PC-9 (cell line): ENCODE measurements around the gene GNA12. TPM values are rescaled to one million over a fixed set of nuclear protein-coding genes. Genes with fewer than 3 reads are reported as not detected.

Experiments used
- BruUV-seq: library from RNA; stranded (reverse); fragments of 400-500 nt; replicated peaks from 2 replicates; lab custom pipeline; 2021; lab: Mats Ljungman, UMichigan
- CTCF ChIA-PET: fragments of 300-600 bp; sonication (Branson Sonifier 250); formaldehyde crosslinking; loops from one replicate; lab custom pipeline; 2022; ENCODE audit warnings: antibody characterized with exemption; lab: Charles Lee
- POLR2A ChIA-PET: fragments of 300-600 bp; sonication (Branson Sonifier 250); formaldehyde crosslinking; loops from one replicate; lab custom pipeline; 2022; ENCODE audit warnings: antibody characterized with exemption; ENCODE audit not compliant: unreplicated experiment; lab: Charles Lee
- DNase-seq, 2 experiments: peaks; one replicate each; pipeline versions ENCODE4 v3.0.0 to v3.0.0-alpha.2; 2015 to 2022; ENCODE audit warnings: mixed read lengths in 1 of 2
- H2AFZ ChIP-seq: fragments of 200-600 bp; sonication (generic); 2 replicates; pipeline ENCODE4 v1.8.1; 2017; ENCODE audit warnings: antibody characterized with exemption
- H3F3A ChIP-seq: fragments of 200-600 bp; sonication (generic); 2 replicates; pipeline ENCODE4 v1.8.1; 2017; ENCODE audit warnings: antibody characterized with exemption, mild to moderate bottlenecking, low read depth; ENCODE audit not compliant: insufficient read depth
- H3K27ac ChIP-seq: fragments of 200-600 bp; sonication (generic); 2 replicates; pipeline ENCODE4 v1.6.1; 2016; ENCODE audit warnings: mixed run types
- H3K27me3 ChIP-seq: fragments of 200-600 bp; sonication (generic); 2 replicates; pipeline ENCODE4 v1.6.1; 2016; ENCODE audit warnings: low read depth, mixed run types; ENCODE audit not compliant: insufficient read depth
- H3K36me3 ChIP-seq: fragments of 200-600 bp; sonication (generic); 2 replicates; pipeline ENCODE4 v1.6.1; 2016; ENCODE audit warnings: low read depth, mixed run types
- H3K4me1 ChIP-seq: fragments of 200-600 bp; sonication (generic); replicated peaks from 2 replicates; pipeline ENCODE4 v1.6.1; 2016; ENCODE audit warnings: mixed run types; ENCODE audit not compliant: insufficient read depth
- H3K4me2 ChIP-seq: fragments of 200-600 bp; sonication (generic); 2 replicates; pipeline ENCODE4 v1.6.1; 2017; ENCODE audit warnings: mixed run types
- H3K4me3 ChIP-seq: fragments of 200-600 bp; sonication (generic); 2 replicates; pipeline ENCODE4 v1.6.1; 2016; ENCODE audit warnings: mixed run types
- H3K79me2 ChIP-seq: fragments of 200-600 bp; sonication (generic); 2 replicates; pipeline ENCODE4 v1.6.1; 2017; ENCODE audit warnings: low read depth, mixed run types
- H3K9me2 ChIP-seq: fragments of 200-600 bp; sonication (generic); 2 replicates; pipeline ENCODE4 v1.8.1; 2017; ENCODE audit warnings: mild to moderate bottlenecking; ENCODE audit not compliant: insufficient read depth
- H3K9me3 ChIP-seq: fragments of 200-600 bp; sonication (generic); 2 replicates; pipeline ENCODE4 v1.8.1; 2016; ENCODE audit warnings: low read depth; ENCODE audit not compliant: insufficient read depth
- H4K20me1 ChIP-seq: fragments of 200-600 bp; sonication (generic); 2 replicates; pipeline ENCODE4 v1.8.1; 2017; ENCODE audit not compliant: insufficient read depth
- EZH2 ChIP-seq: fragments of 200-600 bp; sonication (generic); IDR thresholded peaks from 2 replicates; pipeline ENCODE4 v1.8.0; 2017; ENCODE audit warnings: antibody characterized with exemption, low read depth
- intact Hi-C: fragments of 100-400 bp; cut with micrococcal nuclease; formaldehyde crosslinking; loops from one replicate; pipeline ENCODE4 v1.10.0; 2022; ENCODE audit not compliant: unreplicated experiment
- total RNA-seq: library from RNA; stranded (reverse); gene quantifications from 2 replicates; pipeline ENCODE4 v1.2.3, GENCODE V29; 2021
- TF ChIP-seq, protein P1 (sequence below): fragments of 200-600 bp; sonication (generic); conservative IDR thresholded peaks from 2 replicates; pipeline ENCODE4 v1.6.1; 2017; ENCODE audit warnings: mixed run types, antibody characterized with exemption, mild to moderate bottlenecking, moderate library complexity

GNA12 gene
- total RNA-seq, 1 experiment from 2014 or later: 51.7 TPM

DNA sequence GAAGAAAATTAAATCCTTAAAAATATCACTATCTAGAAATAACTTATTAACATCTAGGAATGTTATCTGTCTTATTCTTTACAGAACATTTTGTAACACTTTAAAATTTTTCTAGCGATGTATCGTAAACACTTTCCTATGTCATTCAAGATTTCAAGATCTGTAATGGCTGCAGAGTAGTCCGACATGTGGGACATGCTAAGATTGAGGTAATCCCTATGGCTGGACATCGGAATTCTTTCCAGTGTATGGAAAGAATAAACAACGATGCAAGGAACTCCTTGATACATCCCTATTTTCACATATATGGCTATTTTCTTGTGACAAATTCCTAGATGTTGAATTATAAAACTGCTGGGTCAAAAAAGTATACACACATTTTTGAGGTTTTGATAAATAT lies 37.5 kb downstream of the GNA12 start:
- H3K27me3 ChIP-seq: no peaks in the 10 kb centered on the region
- no TSS peak for BruUV-seq
- no peak overlapping the region for H2AFZ ChIP-seq
- H3K4me1 ChIP-seq: peaks cover 99% of the 10 kb centered on the region
- ChIA-PET POLR2A (no interaction called here), CTCF (no interaction called here)
- no peaks in the 10 kb centered on the region for H3K36me3 ChIP-seq
- no peaks in the 10 kb centered on the region for H3K9me3 ChIP-seq
- TF ChIP-seq, protein P1, sequence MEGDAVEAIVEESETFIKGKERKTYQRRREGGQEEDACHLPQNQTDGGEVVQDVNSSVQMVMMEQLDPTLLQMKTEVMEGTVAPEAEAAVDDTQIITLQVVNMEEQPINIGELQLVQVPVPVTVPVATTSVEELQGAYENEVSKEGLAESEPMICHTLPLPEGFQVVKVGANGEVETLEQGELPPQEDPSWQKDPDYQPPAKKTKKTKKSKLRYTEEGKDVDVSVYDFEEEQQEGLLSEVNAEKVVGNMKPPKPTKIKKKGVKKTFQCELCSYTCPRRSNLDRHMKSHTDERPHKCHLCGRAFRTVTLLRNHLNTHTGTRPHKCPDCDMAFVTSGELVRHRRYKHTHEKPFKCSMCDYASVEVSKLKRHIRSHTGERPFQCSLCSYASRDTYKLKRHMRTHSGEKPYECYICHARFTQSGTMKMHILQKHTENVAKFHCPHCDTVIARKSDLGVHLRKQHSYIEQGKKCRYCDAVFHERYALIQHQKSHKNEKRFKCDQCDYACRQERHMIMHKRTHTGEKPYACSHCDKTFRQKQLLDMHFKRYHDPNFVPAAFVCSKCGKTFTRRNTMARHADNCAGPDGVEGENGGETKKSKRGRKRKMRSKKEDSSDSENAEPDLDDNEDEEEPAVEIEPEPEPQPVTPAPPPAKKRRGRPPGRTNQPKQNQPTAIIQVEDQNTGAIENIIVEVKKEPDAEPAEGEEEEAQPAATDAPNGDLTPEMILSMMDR: no peak
- H3F3A ChIP-seq: peaks cover 64% of the 10 kb centered on the region
- DNase-seq: no peak
- no peak overlapping the region for H3K4me3 ChIP-seq
- intact Hi-C loops: no loop called here
- H3K4me2 ChIP-seq: no peak overlapping the region
- no peak overlapping the region for H3K27ac ChIP-seq
- H3K9me2 ChIP-seq: no peaks in the 10 kb centered on the region
- H3K79me2 ChIP-seq: peaks cover 89% of the 10 kb centered on the region
- no peaks in the 10 kb centered on the region; the same call in 1 of the 2 replicates for H4K20me1 ChIP-seq

DNA sequence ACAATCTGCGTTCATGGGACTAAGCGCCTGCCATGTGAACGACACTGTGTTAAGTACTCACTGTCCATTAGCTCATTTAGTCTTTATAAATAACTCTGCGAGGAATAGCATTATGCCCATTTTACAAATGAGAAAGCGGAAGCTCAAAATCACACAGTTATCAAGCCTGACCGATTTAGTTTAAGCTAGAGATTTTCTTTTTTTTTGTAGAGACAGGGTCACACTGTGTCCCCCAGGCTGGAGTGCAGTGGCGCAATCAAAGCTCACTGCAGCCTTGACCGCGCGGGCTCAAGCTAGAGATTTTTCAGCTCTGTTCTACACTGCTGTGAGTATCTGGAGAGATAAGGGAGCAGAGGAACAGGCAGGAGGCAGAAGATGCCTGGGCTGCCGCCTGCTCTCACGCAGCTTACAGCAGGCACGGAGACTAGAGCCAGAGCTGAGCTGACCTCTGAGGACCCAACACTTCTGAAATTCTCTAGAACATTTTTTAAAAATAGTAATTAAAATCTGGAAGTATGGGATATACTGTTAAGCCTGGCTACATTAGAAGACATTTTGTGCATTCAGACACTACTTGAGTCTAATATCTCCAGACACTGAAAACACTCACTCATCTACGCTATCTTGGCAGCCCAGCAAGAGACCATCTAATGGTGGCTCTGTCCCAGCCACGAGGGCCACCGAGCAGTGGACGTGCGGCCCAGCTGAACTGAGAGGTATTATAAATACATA lies 38.7 kb downstream of the GNA12 start:
- Histone ChIP-seq H3K27me3 (no peaks in the 10 kb centered on the region), H3F3A (peaks cover 58% of the 10 kb centered on the region), H3K4me2 (no peak overlapping the region), H3K4me3 (no peak overlapping the region), H3K36me3 (no peaks in the 10 kb centered on the region), H3K4me1 (peaks cover 99% of the 10 kb centered on the region), H3K27ac (peak overlapping the region; percentile 13), H3K9me2 (no peaks in the 10 kb centered on the region), H2AFZ (no peak overlapping the region), H3K79me2 (peaks cover 89% of the 10 kb centered on the region), H3K9me3 (no peaks in the 10 kb centered on the region), H4K20me1 (no peaks in the 10 kb centered on the region; the same call in 1 of the 2 replicates)
- TF ChIP-seq EZH2: no peak
- TF ChIP-seq, protein P1: no peak
- no TSS peak for BruUV-seq
- ChIA-PET CTCF (interaction anchor here (0.6 to 0.9 kb wide), 4 partner anchors 12 to 613 kb away, joined by 3 to 6 read pairs (median 4); no protein-coding TSS in a partner anchor), POLR2A (no interaction called here)
- intact Hi-C loops: no loop called here
- DNase-seq: no peak

DNA sequence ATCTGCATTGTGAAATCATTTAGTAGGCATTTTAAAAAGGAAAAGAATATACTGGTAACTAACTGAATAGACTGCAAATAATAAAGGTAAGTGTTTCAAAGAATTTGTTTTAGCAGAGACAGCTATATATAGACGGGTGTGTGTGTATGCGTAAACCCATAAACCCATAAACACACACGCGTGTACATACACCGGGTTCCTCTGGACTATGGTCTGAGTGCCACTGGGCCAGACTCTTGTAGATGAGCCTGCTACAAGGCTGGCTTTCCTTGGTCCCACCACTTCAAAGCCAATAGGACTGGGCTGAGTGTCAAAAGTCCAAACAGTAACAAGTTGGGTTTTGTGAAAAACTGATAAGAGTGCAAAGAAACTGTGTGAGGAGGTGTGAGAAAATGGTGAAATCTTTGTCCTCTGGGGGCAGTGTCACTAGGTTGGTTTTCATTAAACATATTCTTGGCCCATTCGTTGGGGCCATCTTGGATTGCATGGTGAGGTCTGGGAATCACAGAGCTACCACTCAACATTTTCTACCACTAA lies 39.8 kb downstream of the GNA12 start:
- no peaks in the 10 kb centered on the region for H3K9me2 ChIP-seq
- no peak for TF ChIP-seq EZH2
- TF ChIP-seq, protein P1: no peak
- no peaks in the 10 kb centered on the region for H3K36me3 ChIP-seq
- DNase-seq: no peak
- H3K4me1 ChIP-seq: peaks cover 89% of the 10 kb centered on the region
- no TSS peak for BruUV-seq
- H3K79me2 ChIP-seq: peaks cover 90% of the 10 kb centered on the region
- peaks cover 51% of the 10 kb centered on the region for H3F3A ChIP-seq
- peak overlapping the region; percentile 55; the same call in 1 of the 2 replicates for H3K4me3 ChIP-seq
- H3K27me3 ChIP-seq: no peaks in the 10 kb centered on the region
- H2AFZ ChIP-seq: no peak overlapping the region
- POLR2A ChIA-PET: no interaction called here
- CTCF ChIA-PET: interaction anchor here (0.6 kb wide), 1 partner anchor 85 kb away, joined by 7 read pairs; no protein-coding TSS in a partner anchor
- intact Hi-C loops: loop anchor here (5.0 kb wide), 1 partner anchor 47 kb away; no protein-coding TSS in a partner anchor
- H3K4me2 ChIP-seq: peak overlapping the region; percentile 95
- no peaks in the 10 kb centered on the region; the same call in 1 of the 2 replicates for H4K20me1 ChIP-seq
- H3K27ac ChIP-seq: peak overlapping the region; percentile 94
- no peaks in the 10 kb centered on the region for H3K9me3 ChIP-seq
